GM06990 (cell line): ENCODE measurements around the gene UGGT1.
"Not testable (repeated sequence)": the region's sequence is repeated elsewhere in the genome, so short reads cannot be mapped to it uniquely, and the experiment has no call there.

Experiments used
- DNase-seq: peaks from one replicate; pipeline ENCODE4 v3.0.0-alpha.2; 2011; ENCODE audit not compliant: insufficient read length; ENCODE audit errors: extremely low read depth
- H3K27me3 ChIP-seq: replicated peaks from 2 replicates; pipeline ENCODE4 v1.6.0; 2011; ENCODE audit warnings: low read length; ENCODE audit not compliant: control insufficient read depth, insufficient read depth
- H3K36me3 ChIP-seq: 2 replicates; pipeline ENCODE4 v1.5.1; 2011; ENCODE audit warnings: low read length; ENCODE audit not compliant: control insufficient read depth, insufficient read depth
- H3K4me3 ChIP-seq: replicated peaks from 2 replicates; pipeline ENCODE4 v1.5.1; 2011; ENCODE audit warnings: low read depth, mild to moderate bottlenecking, control low read depth, low read length
- CTCF ChIP-seq: IDR thresholded peaks from 2 replicates; pipeline ENCODE4 v1.5.1; 2011; ENCODE audit warnings: low read length, control low read depth, mild to moderate bottlenecking, inconsistent platforms; ENCODE audit not compliant: insufficient read depth, poor library complexity, severe bottlenecking

UGGT1 gene

GRCh38 chr2:128172191-128172590, 81.2 kb downstream of the UGGT1 start:
- DNase-seq: no peak
- Histone ChIP-seq H3K27me3 (no peaks in the 10 kb centered on the region), H3K4me3 (no peak overlapping the region), H3K36me3 (peaks cover 31% of the 10 kb centered on the region)
- TF ChIP-seq CTCF: no peak

GRCh38 chr2:128174067-128174466, 83.1 kb downstream of the UGGT1 start:
- peaks cover 41% of the 10 kb centered on the region for H3K36me3 ChIP-seq

GRCh38 chr2:128177315-128177714, 86.3 kb downstream of the UGGT1 start:
- TF ChIP-seq CTCF: no peak
- Histone ChIP-seq H3K27me3 (no peaks in the 10 kb centered on the region), H3K36me3 (peaks cover 33% of the 10 kb centered on the region), H3K4me3 (no peak overlapping the region)
- no peak for DNase-seq

More at GRCh38 chr2:128174067-128174466, 83.1 kb downstream of the UGGT1 start:
- H3K4me3 ChIP-seq, DNase-seq, H3K27me3 ChIP-seq: not testable (repeated sequence)

DNA sequence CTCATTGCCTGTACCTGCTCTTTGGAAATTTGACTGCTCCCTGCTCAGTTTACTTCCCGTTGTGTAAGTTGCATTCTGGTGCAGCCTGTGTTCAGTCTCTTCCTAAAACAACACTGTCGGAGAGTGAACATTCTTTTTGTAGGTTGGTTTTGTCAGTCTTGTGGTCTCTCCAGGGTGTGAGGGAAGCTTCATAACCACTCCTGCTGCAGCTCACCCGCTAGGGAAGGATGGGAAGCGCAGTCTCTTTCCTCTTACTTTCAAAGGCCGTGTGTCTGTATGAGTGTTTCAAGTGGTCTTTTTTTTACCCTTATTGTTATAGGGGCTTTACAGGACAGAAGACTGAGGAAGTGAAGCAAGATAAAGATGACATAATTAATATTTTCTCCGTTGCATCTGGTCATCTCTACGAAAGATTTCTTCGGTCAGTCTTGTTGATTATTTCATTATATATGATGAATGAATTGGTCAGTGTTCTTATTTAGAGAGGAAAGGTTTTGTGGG, 87.2 kb downstream of the UGGT1 start:
- peaks cover 35% of the 10 kb centered on the region for H3K36me3 ChIP-seq

GRCh38 chr2:128178650-128179460, 87.9 kb downstream of the UGGT1 start:
- Histone ChIP-seq H3K4me3 (no peak overlapping the region), H3K27me3 (no peaks in the 10 kb centered on the region), H3K36me3 (peaks cover 32% of the 10 kb centered on the region)
- TF ChIP-seq CTCF: peak; percentile 62
- DNase-seq: no peak

More for the DNA sequence above, 87.2 kb downstream of the UGGT1 start:
- DNase-seq: no peak
- Histone ChIP-seq H3K27me3 (no peaks in the 10 kb centered on the region), H3K4me3 (no peak overlapping the region)
- no peak for TF ChIP-seq CTCF

DNA sequence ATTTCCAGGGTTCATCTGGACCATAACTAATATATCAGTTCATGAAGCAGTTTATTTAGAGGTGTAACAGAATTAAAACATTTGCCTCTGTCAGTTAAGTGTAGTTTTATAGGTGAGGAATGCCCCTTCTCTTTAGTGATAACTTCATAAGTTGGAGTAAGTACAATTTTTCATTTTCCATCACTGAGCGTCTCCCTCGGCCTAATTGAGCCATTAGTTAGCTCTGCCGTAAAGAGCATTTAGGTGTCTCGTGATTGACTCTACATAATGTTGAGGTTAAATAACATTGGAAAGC, 88.4 kb downstream of the UGGT1 start:
- DNase-seq: no peak
- Histone ChIP-seq H3K4me3 (no peak overlapping the region), H3K36me3 (peaks cover 32% of the 10 kb centered on the region), H3K27me3 (no peaks in the 10 kb centered on the region)
- TF ChIP-seq CTCF: no peak
